ENCODE results near the gene PNPLA8.
A peak's percentile ranks its signal among the peaks of the same experiment; 100 is the strongest.

- TF ChIP-seq CTCF (IDR thresholded peaks at IDR 0.05) (no peak), EZH2 (IDR thresholded peaks at IDR 0.05; ENCODE audit: borderline replicate concordance, insufficient read depth, low read depth, low read length, poor library complexity, severe bottlenecking) (peak; percentile 93)
Observed at GRCh38 chr7:108456845-108457540, 68.9 kb downstream of the PNPLA8 start.

All from B cell (primary cell).